DOHH2 (cell line): Measurements from ENCODE around the gene MARCO.

ENCODE experiments used
- EZH2phosphoT487 ChIP-seq: fragments of 200-600 bp; sonication (generic); IDR thresholded peaks from 2 replicates; pipeline ENCODE4 v1.6.1; 2017; ENCODE audit warnings: borderline replicate concordance, mild to moderate bottlenecking, antibody characterized with exemption, low read length, moderate library complexity, mixed read lengths
- TF ChIP-seq, protein P1 (sequence below): fragments of 200-600 bp; sonication (generic); IDR thresholded peaks from one replicate; pipeline ENCODE4 v1.5.1; 2014; ENCODE audit warnings: antibody characterized with exemption, mild to moderate bottlenecking, low read depth, low read length; ENCODE audit not compliant: poor library complexity, severe bottlenecking

DNA sequence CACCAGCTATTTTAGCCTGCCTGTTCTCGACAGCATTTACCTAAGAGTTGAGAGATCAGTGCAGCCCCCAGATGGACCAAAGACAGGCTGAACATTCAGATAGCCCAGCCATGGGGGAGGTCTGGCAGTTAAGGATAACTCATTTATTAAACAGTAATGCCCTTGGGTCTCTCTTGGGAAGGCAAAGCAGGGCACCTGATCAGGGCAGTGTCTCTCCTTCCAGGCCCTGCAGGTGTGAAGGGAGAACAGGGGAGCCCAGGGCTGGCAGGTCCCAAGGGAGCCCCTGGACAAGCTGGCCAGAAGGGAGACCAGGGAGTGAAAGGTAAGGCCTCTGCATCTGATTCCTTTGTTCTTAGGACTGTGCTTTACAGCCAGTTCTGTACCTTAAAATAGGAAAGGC, 49.6 kb downstream of the MARCO start:
- no peak for TF ChIP-seq EZH2phosphoT487
- TF ChIP-seq, protein P1, sequence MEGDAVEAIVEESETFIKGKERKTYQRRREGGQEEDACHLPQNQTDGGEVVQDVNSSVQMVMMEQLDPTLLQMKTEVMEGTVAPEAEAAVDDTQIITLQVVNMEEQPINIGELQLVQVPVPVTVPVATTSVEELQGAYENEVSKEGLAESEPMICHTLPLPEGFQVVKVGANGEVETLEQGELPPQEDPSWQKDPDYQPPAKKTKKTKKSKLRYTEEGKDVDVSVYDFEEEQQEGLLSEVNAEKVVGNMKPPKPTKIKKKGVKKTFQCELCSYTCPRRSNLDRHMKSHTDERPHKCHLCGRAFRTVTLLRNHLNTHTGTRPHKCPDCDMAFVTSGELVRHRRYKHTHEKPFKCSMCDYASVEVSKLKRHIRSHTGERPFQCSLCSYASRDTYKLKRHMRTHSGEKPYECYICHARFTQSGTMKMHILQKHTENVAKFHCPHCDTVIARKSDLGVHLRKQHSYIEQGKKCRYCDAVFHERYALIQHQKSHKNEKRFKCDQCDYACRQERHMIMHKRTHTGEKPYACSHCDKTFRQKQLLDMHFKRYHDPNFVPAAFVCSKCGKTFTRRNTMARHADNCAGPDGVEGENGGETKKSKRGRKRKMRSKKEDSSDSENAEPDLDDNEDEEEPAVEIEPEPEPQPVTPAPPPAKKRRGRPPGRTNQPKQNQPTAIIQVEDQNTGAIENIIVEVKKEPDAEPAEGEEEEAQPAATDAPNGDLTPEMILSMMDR: no peak
